Nephron (organoid): ENCODE results near the gene CNGA4.

Source experiments
- H3K27ac Mint-ChIP-seq, 3 experiments: 2 replicates each; pipeline ENCODE4 v1.8.0; 2020; ENCODE audit warnings: mixed read lengths in 3 of 3, mild to moderate bottlenecking in 2 of 3, moderate library complexity in 1 of 3
- H3K27me3 Mint-ChIP-seq: 2 replicates; pipeline ENCODE4 v1.8.0; 2021; ENCODE audit warnings: low read depth, mild to moderate bottlenecking, moderate library complexity, mixed read lengths
- H3K36me3 Mint-ChIP-seq: 2 replicates; pipeline ENCODE4 v1.8.0; 2020; ENCODE audit warnings: low read depth, mixed read lengths
- H3K4me1 Mint-ChIP-seq: 2 replicates; pipeline ENCODE4 v1.8.0; 2020; ENCODE audit warnings: mixed read lengths
- H3K4me3 Mint-ChIP-seq, 3 experiments: 2 replicates each; pipeline ENCODE4 v1.8.0; 2020; ENCODE audit warnings: mild to moderate bottlenecking in 3 of 3, mixed read lengths in 3 of 3, moderate library complexity in 2 of 3
- H3K9me3 Mint-ChIP-seq: 2 replicates; pipeline ENCODE4 v1.8.0; 2020; ENCODE audit warnings: mixed read lengths
- CTCF ChIP-seq, 3 experiments: fragments of 200-600 bp; sonication (generic); IDR thresholded peaks; one replicate each; pipeline ENCODE4 v1.5.0; 2021; ENCODE audit warnings: antibody characterized with exemption in 3 of 3; ENCODE audit not compliant: unreplicated experiment in 3 of 3

Gene CNGA4

DNA sequence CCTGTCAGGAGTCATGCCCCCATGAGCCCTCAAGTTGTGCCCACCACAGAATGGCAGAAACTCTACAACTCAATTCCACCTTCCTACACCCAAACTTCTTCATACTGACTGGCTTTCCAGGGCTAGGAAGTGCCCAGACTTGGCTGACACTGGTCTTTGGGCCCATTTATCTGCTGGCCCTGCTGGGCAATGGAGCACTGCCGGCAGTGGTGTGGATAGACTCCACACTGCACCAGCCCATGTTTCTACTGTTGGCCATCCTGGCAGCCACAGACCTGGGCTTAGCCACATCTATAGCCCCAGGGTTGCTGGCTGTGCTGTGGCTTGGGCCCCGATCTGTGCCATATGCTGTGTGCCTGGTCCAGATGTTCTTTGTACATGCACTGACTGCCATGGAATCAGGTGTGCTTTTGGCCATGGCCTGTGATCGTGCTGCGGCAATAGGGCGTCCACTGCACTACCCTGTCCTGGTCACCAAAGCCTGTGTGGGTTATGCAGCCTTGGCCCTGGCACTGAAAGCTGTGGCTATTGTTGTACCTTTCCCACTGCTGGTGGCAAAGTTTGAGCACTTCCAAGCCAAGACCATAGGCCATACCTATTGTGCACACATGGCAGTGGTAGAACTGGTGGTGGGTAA, 39.6 kb upstream of the CNGA4 start, which contains the start of gene OR52W1:
Gene OR52W1 (plus strand): TSS at position 51 of the 637 bp plus-strand sequence. CDS start 0 bp downstream, at position 51.
- no peak for TF ChIP-seq CTCF (IDR thresholded peaks at IDR 0.05; ENCODE audit: unreplicated experiment in 3 of 3)
- H3K4me3 Mint-ChIP-seq: no peak within 1 kb of the TSS
- peaks cover 10% of the 10 kb centered on the region for H3K36me3 Mint-ChIP-seq
- no peaks in the 10 kb centered on the region for H3K9me3 Mint-ChIP-seq
- no peaks in the 10 kb centered on the region for H3K4me1 Mint-ChIP-seq
- H3K27ac Mint-ChIP-seq: no peak within 1 kb of the TSS
- H3K27me3 Mint-ChIP-seq: no peaks in the 10 kb centered on the region

GRCh38 chr11:6200975-6201374, 37.9 kb upstream of the CNGA4 start:
- Mint-ChIP-seq H3K27me3 (no peaks in the 10 kb centered on the region), H3K4me3 (no peak overlapping the region), H3K4me1 (no peaks in the 10 kb centered on the region), H3K27ac (no peak overlapping the region), H3K9me3 (no peaks in the 10 kb centered on the region), H3K36me3 (peaks cover 16% of the 10 kb centered on the region)
- no peak for TF ChIP-seq CTCF (IDR thresholded peaks at IDR 0.05; ENCODE audit: unreplicated experiment in 3 of 3)

GRCh38 chr11:6201481-6201880, 37.4 kb upstream of the CNGA4 start:
- TF ChIP-seq CTCF (IDR thresholded peaks at IDR 0.05; ENCODE audit: unreplicated experiment in 3 of 3): no peak
- no peaks in the 10 kb centered on the region for H3K9me3 Mint-ChIP-seq
- H3K27me3 Mint-ChIP-seq: no peaks in the 10 kb centered on the region
- H3K4me3 Mint-ChIP-seq: no peak overlapping the region
- no peaks in the 10 kb centered on the region for H3K4me1 Mint-ChIP-seq
- no peak overlapping the region for H3K27ac Mint-ChIP-seq
- peaks cover 16% of the 10 kb centered on the region for H3K36me3 Mint-ChIP-seq

- TF ChIP-seq CTCF (IDR thresholded peaks at IDR 0.05; ENCODE audit: unreplicated experiment in 3 of 3): no peak
Observed at GRCh38 chr11:6202041-6202440, 36.8 kb upstream of the CNGA4 start.

DNA sequence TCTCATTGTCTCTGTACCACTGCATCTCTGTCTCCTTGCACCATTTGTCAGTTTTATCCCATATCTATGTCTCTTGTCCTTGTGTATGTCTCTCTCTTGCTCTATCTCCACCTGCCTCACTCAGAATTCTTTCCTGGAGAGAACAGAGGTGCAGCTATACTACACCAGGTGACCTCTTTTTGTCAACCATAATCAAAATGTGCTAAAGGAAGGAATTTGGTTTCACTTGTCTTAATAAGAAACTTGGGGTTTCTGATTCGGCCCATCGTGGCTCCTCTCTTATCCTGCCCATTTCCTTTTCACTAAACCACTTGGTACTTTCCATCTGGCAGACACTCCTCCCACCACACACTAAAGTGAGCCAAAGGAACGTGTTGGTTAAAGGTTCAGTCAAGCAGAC, 35.6 kb upstream of the CNGA4 start:
- no peaks in the 10 kb centered on the region for H3K9me3 Mint-ChIP-seq
- no peak overlapping the region for H3K27ac Mint-ChIP-seq
- peaks cover 16% of the 10 kb centered on the region for H3K36me3 Mint-ChIP-seq
- no peaks in the 10 kb centered on the region for H3K4me1 Mint-ChIP-seq
- no peak for TF ChIP-seq CTCF (IDR thresholded peaks at IDR 0.05; ENCODE audit: unreplicated experiment in 3 of 3)
- H3K4me3 Mint-ChIP-seq: no peak overlapping the region
- no peaks in the 10 kb centered on the region for H3K27me3 Mint-ChIP-seq

More at GRCh38 chr11:6202041-6202440, 36.8 kb upstream of the CNGA4 start:
- no peaks in the 10 kb centered on the region for H3K4me1 Mint-ChIP-seq
- H3K27ac Mint-ChIP-seq: no peak overlapping the region
- H3K36me3 Mint-ChIP-seq: peaks cover 16% of the 10 kb centered on the region
- no peaks in the 10 kb centered on the region for H3K27me3 Mint-ChIP-seq
- no peak overlapping the region for H3K4me3 Mint-ChIP-seq
- no peaks in the 10 kb centered on the region for H3K9me3 Mint-ChIP-seq

GRCh38 chr11:6204706-6205105, 34.2 kb upstream of the CNGA4 start:
- no peaks in the 10 kb centered on the region for H3K4me1 Mint-ChIP-seq
- H3K4me3 Mint-ChIP-seq: no peak overlapping the region
- peaks cover 23% of the 10 kb centered on the region for H3K36me3 Mint-ChIP-seq
- no peaks in the 10 kb centered on the region for H3K9me3 Mint-ChIP-seq
- H3K27ac Mint-ChIP-seq: no peak overlapping the region
- TF ChIP-seq CTCF (IDR thresholded peaks at IDR 0.05; ENCODE audit: unreplicated experiment in 3 of 3): no peak
- no peaks in the 10 kb centered on the region for H3K27me3 Mint-ChIP-seq
